H1 (cell line): ENCODE measurements around the gene ATP2B1. TPM values are rescaled to one million over a fixed set of nuclear protein-coding genes. Genes with fewer than 3 reads are reported as not detected.

Source experiments
- CTCF ChIA-PET: fragments of 300-600 bp; sonication (Branson Sonifier 250); formaldehyde crosslinking; loops from one replicate; lab custom pipeline; 2021; ENCODE audit not compliant: partially characterized antibody; lab: Charles Lee
- POLR2A ChIA-PET: fragments of 300-600 bp; sonication (Branson Sonifier 250); formaldehyde crosslinking; loops from one replicate; lab custom pipeline; 2021; ENCODE audit warnings: inconsistent platforms; ENCODE audit not compliant: partially characterized antibody; lab: Charles Lee
- DNase-seq, 2 experiments: peaks; one replicate each; pipeline versions ENCODE4 v3.0.0 to v3.0.0-alpha.2; 2010 to 2022; ENCODE audit warnings: low spot score in 2 of 2, low read depth in 1 of 2, mixed read lengths in 1 of 2
- FAIRE-seq: peaks from 2 replicates; lab custom pipeline; 2011; peaks lifted over from hg19 to GRCh38; lab: Jason Lieb, UNC
- H2AFZ ChIP-seq: 2 replicates; pipeline ENCODE4 v1.8.1; 2012; ENCODE audit warnings: low read length, inconsistent platforms
- H2AK5ac ChIP-seq: 2 replicates; pipeline ENCODE4 v1.6.1; 2013; ENCODE audit warnings: low read depth, low read length
- H2BK120ac ChIP-seq: replicated peaks from 2 replicates; pipeline ENCODE3; 2013; ENCODE audit warnings: low read depth, low read length, inconsistent platforms
- H2BK12ac ChIP-seq: 2 replicates; pipeline ENCODE4 v1.6.1; 2013; ENCODE audit warnings: low read depth, low read length
- H2BK15ac ChIP-seq: 2 replicates; pipeline ENCODE4 v1.6.1; 2013; ENCODE audit warnings: low read length
- H2BK20ac ChIP-seq: 2 replicates; pipeline ENCODE4 v1.6.1; 2013; ENCODE audit warnings: low read length
- H2BK5ac ChIP-seq: 2 replicates; pipeline ENCODE4 v1.6.1; 2013; ENCODE audit warnings: low read depth, low read length
- H3K14ac ChIP-seq: 2 replicates; pipeline ENCODE4 v1.6.1; 2013; ENCODE audit warnings: inconsistent platforms; ENCODE audit not compliant: insufficient read length
- H3K18ac ChIP-seq: 2 replicates; pipeline ENCODE4 v1.6.1; 2013; ENCODE audit warnings: low read length; ENCODE audit errors: extremely low read depth
- H3K23ac ChIP-seq: 2 replicates; pipeline ENCODE4 v1.6.1; 2013; ENCODE audit warnings: inconsistent platforms; ENCODE audit not compliant: insufficient read length
- H3K23me2 ChIP-seq: 2 replicates; pipeline ENCODE4 v1.6.1; 2013; ENCODE audit warnings: low read depth, low read length
- H3K27ac ChIP-seq: 2 replicates; pipeline ENCODE4 v1.6.1; 2011; ENCODE audit warnings: low read depth, low read length, inconsistent platforms
- H3K27me3 ChIP-seq, 4 experiments: replicated peaks in 1 of 4; 1 replicate in 1 of 4; 2 replicates in 3 of 4; pipeline versions ENCODE4 v1.6.1 to v1.8.1; 2011 to 2013; ENCODE audit warnings: low read length in 3 of 4, mild to moderate bottlenecking in 3 of 4, inconsistent platforms in 2 of 4, mixed read lengths in 2 of 4, moderate library complexity in 1 of 4; ENCODE audit not compliant: control insufficient read depth in 3 of 4, insufficient read depth in 3 of 4; ENCODE audit errors: extremely low read depth in 1 of 4
- H3K36me3 ChIP-seq, 4 experiments: 2 replicates each; pipeline versions ENCODE4 v1.6.1 to v1.8.1; 2011 to 2013; ENCODE audit warnings: mild to moderate bottlenecking in 4 of 4, low read length in 3 of 4, moderate library complexity in 2 of 4, control low read depth in 1 of 4, inconsistent platforms in 1 of 4; ENCODE audit not compliant: insufficient read depth in 4 of 4, control insufficient read depth in 2 of 4
- H3K4ac ChIP-seq: replicated peaks from 2 replicates; pipeline ENCODE3; 2013; ENCODE audit warnings: low read length, low read depth, mixed read lengths, inconsistent platforms; ENCODE audit not compliant: insufficient read length
- H3K4me1 ChIP-seq, 4 experiments: replicated peaks in 1 of 4; 1 replicate in 1 of 4; 2 replicates in 3 of 4; pipeline versions ENCODE4 v1.6.1 to v1.8.1; 2011 to 2013; ENCODE audit warnings: low read length in 3 of 4, inconsistent platforms in 2 of 4, mixed read lengths in 1 of 4; ENCODE audit not compliant: insufficient read depth in 4 of 4, control insufficient read depth in 3 of 4
- H3K4me2 ChIP-seq, 2 experiments: 2 replicates each; pipeline versions ENCODE4 v1.6.1 to v1.8.1; 2011 to 2013; ENCODE audit warnings: low read depth in 2 of 2, low read length in 2 of 2, control low read depth in 1 of 2, inconsistent platforms in 1 of 2, mild to moderate bottlenecking in 1 of 2; ENCODE audit not compliant: insufficient read depth in 1 of 2
- H3K4me3 ChIP-seq, 4 experiments: fragments of 200-600, 300-600 bp in 1 of 4; sonication (generic), shearing (Covaris generic), sonication (Bioruptor Twin) in 1 of 4; 2 replicates each; pipeline versions ENCODE4 v1.5.1 to v1.8.1; 2011 to 2016; ENCODE audit warnings: low read length in 4 of 4, low read depth in 3 of 4, control low read depth in 2 of 4, inconsistent platforms in 2 of 4, mild to moderate bottlenecking in 2 of 4, mixed read lengths in 1 of 4, moderate library complexity in 1 of 4; ENCODE audit not compliant: insufficient read depth in 2 of 4; ENCODE audit errors: extremely low read depth in 1 of 4
- H3K56ac ChIP-seq: replicated peaks from 2 replicates; pipeline ENCODE3; 2013; ENCODE audit warnings: low read depth, mild to moderate bottlenecking, mixed read lengths, low read length, inconsistent platforms; ENCODE audit not compliant: insufficient read length
- H3K79me1 ChIP-seq: 2 replicates; pipeline ENCODE4 v1.6.1; 2013; ENCODE audit warnings: low read depth, low read length, control low read depth
- H3K79me2 ChIP-seq, 2 experiments: 2 replicates each; pipeline versions ENCODE4 v1.6.1 to v1.8.1; 2012 to 2013; ENCODE audit warnings: low read length in 2 of 2, mild to moderate bottlenecking in 2 of 2, inconsistent platforms in 1 of 2; ENCODE audit not compliant: insufficient read depth in 2 of 2, control insufficient read depth in 1 of 2
- H3K9ac ChIP-seq, 4 experiments: replicated peaks in 1 of 4; 1 replicate in 1 of 4; 2 replicates in 3 of 4; pipeline versions ENCODE4 v1.6.1 to v1.8.1; 2011 to 2013; ENCODE audit warnings: low read depth in 3 of 4, low read length in 3 of 4, control low read depth in 2 of 4, mild to moderate bottlenecking in 2 of 4, moderate library complexity in 2 of 4, inconsistent platforms in 1 of 4; ENCODE audit errors: extremely low read depth in 1 of 4
- H3K9me3 ChIP-seq, 2 experiments: 2 replicates each; pipeline versions ENCODE4 v1.6.1 to v1.8.1; 2012 to 2013; ENCODE audit warnings: mild to moderate bottlenecking in 2 of 2, moderate library complexity in 2 of 2, control low read depth in 1 of 2, inconsistent platforms in 1 of 2, low read depth in 1 of 2, low read length in 1 of 2, mixed read lengths in 1 of 2; ENCODE audit not compliant: insufficient read depth in 2 of 2
- H4K20me1 ChIP-seq, 2 experiments: replicated peaks in 1 of 2; 2 replicates each; pipeline versions ENCODE3 to v1.8.1; 2011 to 2013; ENCODE audit warnings: inconsistent platforms in 2 of 2, low read length in 2 of 2, mild to moderate bottlenecking in 1 of 2; ENCODE audit not compliant: insufficient read depth in 2 of 2, control insufficient read depth in 1 of 2
- H4K5ac ChIP-seq: 2 replicates; pipeline ENCODE4 v1.6.1; 2013; ENCODE audit warnings: low read length, low read depth, mixed read lengths, inconsistent platforms; ENCODE audit not compliant: insufficient read length
- H4K8ac ChIP-seq: 2 replicates; pipeline ENCODE4 v1.8.0; 2013; ENCODE audit warnings: mild to moderate bottlenecking, moderate library complexity, low read length, inconsistent platforms; ENCODE audit not compliant: insufficient read depth; ENCODE audit errors: extremely low read depth
- H4K91ac ChIP-seq: replicated peaks from 2 replicates; pipeline ENCODE3; 2013; ENCODE audit warnings: low read length, mixed read lengths, inconsistent platforms; ENCODE audit not compliant: insufficient read length
- KDM1A ChIP-seq: fragments of 200-600, 300-600 bp; sonication (generic); IDR thresholded peaks from 2 replicates; pipeline ENCODE4 v1.7.1; 2016; ENCODE audit warnings: mild to moderate bottlenecking, low read length, borderline replicate concordance
- WGBS, 2 experiments: shearing (Covaris generic) in 1 of 2; methylation state at CpG; one replicate each; pipeline versions ENCODE4 v1.1.6 to v1.1.7; 2013 to 2015; ENCODE audit warnings: low lambda C conversion rate in 2 of 2, mixed read lengths in 2 of 2, inconsistent platforms in 1 of 2, low coverage in 1 of 2, missing lambda C conversion rate in 1 of 2; ENCODE audit not compliant: insufficient replicate concordance in 2 of 2, insufficient coverage in 1 of 2, insufficient read length in 1 of 2; ENCODE audit errors: extremely low coverage in 1 of 2, missing lambda C conversion rate in 1 of 2; 5-methylcytosine and 5-hydroxymethylcytosine counted together
- polyA plus RNA-seq, 7 experiments: library from polyadenylated mRNA; depleted of rRNA in 3 of 7; stranded (reverse) in 5 of 7; unstranded in 2 of 7; fragments of >200 nt in 5 of 7; fragments of 200-250 nt in 2 of 7; gene quantifications; 1 replicate in 5 of 7; 2 replicates in 1 of 7; 4 replicates in 1 of 7; pipeline versions ENCODE4 v1.2.1 to v1.2.3, GENCODE V29; 2011 to 2013; ENCODE audit warnings: missing spikeins in 2 of 7, mixed read lengths in 2 of 7
- total RNA-seq: library from RNA; stranded (reverse); fragmentation: NEBNext Ultra II Directional; extraction: Animal tissue kit (Norgen Biotek cat#: 25700); gene quantifications from 2 replicates; pipeline ENCODE4 v1.2.1, GENCODE V29; 2021

Gene ATP2B1
- total and polyA plus RNA-seq, 2 of the 8 experiments (the other 6 are each of a cell fraction or from before 2014, with no cell fraction given) = 4.3 to 32.0 TPM

- POLR2A ChIA-PET = no interaction called here
- H3K23me2 ChIP-seq = no peaks in the 10 kb centered on the region
- WGBS, 2 experiments = 97% methylated on average over 2 of the region's 2 CpGs; no CpG with 5 or more reads in 1 of the 2 experiments
Measured at GRCh38 chr12:89619764-89620163, 88.9 kb downstream of the ATP2B1 start.

More at GRCh38 chr12:89619764-89620163, 88.9 kb downstream of the ATP2B1 start:
- H3K18ac ChIP-seq = no peak overlapping the region
- H3K14ac ChIP-seq = no peak overlapping the region
- no peak overlapping the region for H3K23ac ChIP-seq
- H3K56ac ChIP-seq = no peak overlapping the region
- no peak overlapping the region for H4K8ac ChIP-seq
- H2BK120ac ChIP-seq = no peak overlapping the region
- H4K91ac ChIP-seq = no peak overlapping the region
- no peak overlapping the region for H3K27ac ChIP-seq
- CTCF ChIA-PET = interaction anchor here (0.6 to 2.5 kb wide), 2 partner anchors 9 to 28 kb away, joined by 3 to 6 read pairs; no protein-coding TSS in a partner anchor
- no peak overlapping the region for H2BK12ac ChIP-seq
- H2BK5ac ChIP-seq = no peak overlapping the region
- no peak for TF ChIP-seq KDM1A
- TF ChIP-seq, all 59 proteins: peak for 0
- H3K27me3 ChIP-seq = no peaks in the 10 kb centered on the region
- no peak overlapping the region for H4K5ac ChIP-seq
- H3K4ac ChIP-seq = no peak overlapping the region
- FAIRE-seq (no peak), DNase-seq (no peak)
- no peak overlapping the region for H2AK5ac ChIP-seq
- H3K9me3 ChIP-seq = no peaks in the 10 kb centered on the region
- peaks cover 0 to 5% (median 0%) of the 10 kb centered on the region in 4 experiments; a peak in 2 of 8 replicates for H3K36me3 ChIP-seq
- H3K4me1 ChIP-seq = no peaks in the 10 kb centered on the region
- no peak overlapping the region for H3K4me3 ChIP-seq
- no peak overlapping the region for H2BK20ac ChIP-seq
- H3K79me2 ChIP-seq = no peaks in the 10 kb centered on the region
- no peaks in the 10 kb centered on the region for H4K20me1 ChIP-seq
- H3K9ac ChIP-seq = no peak overlapping the region
- no peak overlapping the region for H3K4me2 ChIP-seq
- H3K79me1 ChIP-seq = no peaks in the 10 kb centered on the region
- no peak overlapping the region for H2BK15ac ChIP-seq
- no peak overlapping the region for H2AFZ ChIP-seq
